NCI-H187 treated with DMSO at 0.1 percent for 48 hours (cell line): ENCODE results near the gene ATP6V1C2.
A peak's percentile ranks its signal among the peaks of the same experiment; 100 is the strongest.
"Not testable (repeated sequence)": the region's sequence is repeated elsewhere in the genome, so short reads cannot be mapped to it uniquely, and the experiment has no call there.

Source experiments
- DNase-seq: peaks from one replicate; lab custom pipeline; 2025; lab: John Stamatoyannopoulos, UW

ATP6V1C2 gene

GRCh38 chr2:10786240-10786982 is 65.0 kb downstream of the ATP6V1C2 start:
- no peak for DNase-seq

- no peak for DNase-seq
These were observed 65.9 kb downstream of the ATP6V1C2 start for GRCh38 chr2:10787176-10787968.

GRCh38 chr2:10788855-10789254 is 67.4 kb downstream of the ATP6V1C2 start:
- no peak for DNase-seq

GRCh38 chr2:10790228-10790973 is 69.0 kb downstream of the ATP6V1C2 start:
- DNase-seq: no peak

GRCh38 chr2:10792001-10792634 is 70.7 kb downstream of the ATP6V1C2 start:
- no peak for DNase-seq

- DNase-seq: no peak
These were observed 71.4 kb downstream of the ATP6V1C2 start for GRCh38 chr2:10792660-10793400.

- no peak for DNase-seq
These were observed 72.4 kb downstream of the ATP6V1C2 start for GRCh38 chr2:10793816-10794215.

GRCh38 chr2:10794876-10795275 is 73.4 kb downstream of the ATP6V1C2 start:
- DNase-seq: no peak

GRCh38 chr2:10795508-10796046 is 74.1 kb downstream of the ATP6V1C2 start:
- DNase-seq: no peak

- DNase-seq: no peak
These were observed 75.3 kb downstream of the ATP6V1C2 start for GRCh38 chr2:10796703-10797102.

GRCh38 chr2:10798783-10799182 is 77.4 kb downstream of the ATP6V1C2 start:
- no peak for DNase-seq

GRCh38 chr2:10800163-10800562 is 78.7 kb downstream of the ATP6V1C2 start:
- DNase-seq: no peak

- no peak for DNase-seq
These were observed 81.2 kb downstream of the ATP6V1C2 start for GRCh38 chr2:10802657-10803056.

GRCh38 chr2:10805990-10806389 is 84.6 kb downstream of the ATP6V1C2 start:
- not testable (repeated sequence) for DNase-seq

- DNase-seq: no peak
These were observed 85.1 kb downstream of the ATP6V1C2 start for GRCh38 chr2:10806543-10806942.

- no peak for DNase-seq
These were observed 89.1 kb downstream of the ATP6V1C2 start for GRCh38 chr2:10810202-10811161.

- DNase-seq: no peak
These were observed 90.1 kb downstream of the ATP6V1C2 start for GRCh38 chr2:10811517-10811916.

- DNase-seq: peak; percentile 94
These were observed 91.1 kb downstream of the ATP6V1C2 start, which contains the start of gene PDIA6 for GRCh38 chr2:10812362-10813162. TSS of gene PDIA6 (minus strand) at chr2:10812785. CDS start at chr2:10812696, 89 bp downstream.
